GM19452 (cell line): ENCODE measurements around the gene EOLA1.
"Not testable (repeated sequence)": the region's sequence is repeated elsewhere in the genome, so short reads cannot be mapped to it uniquely, and the experiment has no call there.

Experiments used
- ATAC-seq: cut with Tn5 transposase; IDR thresholded peaks from one replicate; pipeline ENCODE4 v1.9.1; 2021; ENCODE audit not compliant: unreplicated experiment

The EOLA1 gene

GRCh38 chrX:149540621-149541520 lies at the start of gene EOLA1:
Gene EOLA1, plus strand, starts transcription at chrX:149541012. Its CDS starts 4,619 bp downstream, at chrX:149545631.
- ATAC-seq: peak; percentile 83

- no peak for ATAC-seq
Observed at GRCh38 chrX:149491812-149492211, 49.0 kb upstream of the EOLA1 start.

GRCh38 chrX:149493567-149494562 lies 46.9 kb upstream of the EOLA1 start:
- no peak for ATAC-seq

- no peak for ATAC-seq
Observed at GRCh38 chrX:149494844-149495565, 45.8 kb upstream of the EOLA1 start.

GRCh38 chrX:149495573-149496071 lies 45.2 kb upstream of the EOLA1 start:
- no peak for ATAC-seq

GRCh38 chrX:149497054-149497453 lies 43.8 kb upstream of the EOLA1 start:
- ATAC-seq: no peak

- ATAC-seq: no peak
Observed at GRCh38 chrX:149497626-149498025, 43.2 kb upstream of the EOLA1 start.

GRCh38 chrX:149498767-149499166 lies 42.0 kb upstream of the EOLA1 start:
- no peak for ATAC-seq

- no peak for ATAC-seq
Observed at GRCh38 chrX:149499766-149500165, 41.0 kb upstream of the EOLA1 start.

- ATAC-seq: not testable (repeated sequence)
Observed at GRCh38 chrX:149502923-149503322, 37.9 kb upstream of the EOLA1 start.

GRCh38 chrX:149503446-149503845 lies 37.4 kb upstream of the EOLA1 start:
- peak; percentile 67 for ATAC-seq

GRCh38 chrX:149504226-149504914 lies 36.4 kb upstream of the EOLA1 start:
- ATAC-seq: peak; percentile 39

- ATAC-seq: peak; percentile 76
Observed at GRCh38 chrX:149504915-149505651, 35.7 kb upstream of the EOLA1 start, which contains the start of gene IDS. Gene IDS, minus strand, starts transcription at chrX:149505306. Its CDS starts 169 bp downstream, at chrX:149505137.

GRCh38 chrX:149505671-149506070 lies 35.1 kb upstream of the EOLA1 start:
- no peak for ATAC-seq

GRCh38 chrX:149506349-149506748 lies 34.5 kb upstream of the EOLA1 start:
- no peak for ATAC-seq

GRCh38 chrX:149508467-149508866 lies 32.3 kb upstream of the EOLA1 start:
- ATAC-seq: no peak

- no peak for ATAC-seq
Observed at GRCh38 chrX:149510386-149510785, 30.4 kb upstream of the EOLA1 start.

- ATAC-seq: no peak
Observed at GRCh38 chrX:149511081-149511480, 29.7 kb upstream of the EOLA1 start.

- peak; percentile 91 for ATAC-seq
Observed at GRCh38 chrX:149512225-149512885, 28.5 kb upstream of the EOLA1 start.
